SK-N-MC (cell line): ENCODE results near the gene ALAS1.

Source experiments
- EZH2 ChIP-seq: fragments of 200-600 bp; sonication (generic); IDR thresholded peaks from one replicate; pipeline ENCODE4 v1.6.1; 2017; ENCODE audit warnings: antibody characterized with exemption
- FOXP2 ChIP-seq: optimal IDR thresholded peaks from 2 replicates; pipeline ENCODE3; 2011; ENCODE audit warnings: mild to moderate bottlenecking, moderate library complexity; ENCODE audit not compliant: insufficient read depth; ENCODE audit errors: extremely low read length, control extremely low read depth
- POLR2AphosphoS5 ChIP-seq: IDR thresholded peaks from 2 replicates; pipeline ENCODE4 v1.6.1; 2012; ENCODE audit warnings: mild to moderate bottlenecking, low read depth, low read length, borderline replicate concordance

DNA sequence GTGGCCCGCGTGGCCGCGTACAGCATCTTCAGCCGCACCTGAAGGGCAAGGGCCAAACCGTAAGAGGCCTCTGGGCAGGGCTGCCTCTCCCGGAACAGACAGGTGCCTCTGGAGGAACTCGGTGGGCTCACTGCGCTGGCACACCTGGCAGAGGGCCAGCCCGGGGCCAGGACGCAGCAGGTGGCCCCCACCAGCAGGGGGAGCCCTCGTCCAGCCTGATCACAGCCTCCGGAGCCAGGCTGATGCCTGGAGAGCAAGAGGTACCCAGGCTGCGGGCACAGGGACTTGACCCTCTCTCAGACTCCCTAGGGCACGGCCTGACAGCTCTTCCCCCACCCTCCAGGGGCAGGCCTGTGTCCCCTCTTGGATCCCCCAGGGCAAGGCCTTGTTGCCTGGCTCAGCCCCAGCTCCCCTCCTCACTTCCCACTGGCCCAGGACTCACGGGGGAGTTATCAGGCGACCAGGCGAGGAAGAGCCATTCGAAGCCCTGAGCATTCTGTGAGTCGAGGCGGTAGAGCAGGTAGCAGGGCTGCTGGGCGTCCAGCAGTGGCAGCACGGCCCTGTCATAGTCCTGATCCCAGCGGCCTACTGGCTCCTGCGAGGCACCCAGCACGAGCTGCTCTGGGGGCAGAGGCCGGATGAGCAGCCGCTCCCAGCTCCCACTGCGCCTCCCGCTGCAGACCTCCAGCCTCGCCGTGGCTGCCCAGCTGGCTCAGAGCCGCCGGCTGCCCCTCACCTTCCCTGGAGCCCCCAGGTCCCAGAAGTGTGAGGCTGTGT is 33.7 kb downstream of the ALAS1 start:
- no peak for TF ChIP-seq POLR2AphosphoS5
- no peak for TF ChIP-seq EZH2
- no peak for TF ChIP-seq FOXP2
